ENCODE data around the gene SMU1.

SMU1 gene

DNA sequence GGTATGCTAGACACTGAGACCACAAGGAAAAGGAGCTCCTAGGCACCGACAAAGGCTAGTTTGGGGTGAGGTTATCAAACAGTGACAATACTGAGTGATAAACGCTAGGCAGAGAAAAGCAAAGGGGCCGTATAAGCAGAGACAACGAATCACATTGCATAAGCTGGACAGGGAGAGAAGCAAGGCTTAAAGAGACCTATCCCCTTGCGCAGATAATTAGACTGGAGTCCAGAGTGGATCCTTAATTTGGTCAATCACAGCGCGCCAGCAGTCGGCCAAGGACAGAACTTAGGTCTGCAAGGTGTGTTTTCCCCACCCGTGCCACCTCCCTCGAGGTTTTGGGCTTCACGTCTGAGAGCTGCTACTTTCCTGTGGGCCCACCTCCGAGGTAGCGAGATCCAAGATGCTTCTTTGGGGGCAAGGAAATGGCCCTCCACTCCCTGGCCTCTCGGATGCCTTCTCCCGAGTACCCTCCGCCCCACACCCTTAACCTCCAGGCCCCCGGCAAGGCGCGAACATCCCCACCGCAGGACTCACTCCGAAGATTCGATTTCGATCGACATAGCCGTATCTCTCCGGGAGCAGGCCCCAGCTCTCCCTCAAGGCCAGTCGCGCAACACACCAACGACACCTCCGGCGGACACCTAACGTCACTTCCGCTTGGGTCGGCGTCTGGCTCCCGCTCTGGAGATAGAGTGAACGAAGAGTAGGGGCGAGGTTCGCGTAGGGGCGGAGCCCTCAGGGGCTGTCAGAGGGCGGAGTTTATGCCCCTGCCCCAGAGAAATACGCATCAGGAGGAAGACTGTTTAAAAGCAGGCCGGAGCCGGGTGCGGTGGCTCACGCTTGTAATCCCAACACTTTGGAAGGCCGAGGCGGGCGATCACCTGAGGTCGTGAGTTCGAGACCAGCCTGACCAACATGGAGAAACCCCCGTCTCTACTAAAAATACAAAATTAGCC is at the start of gene SMU1:
SMU1 (minus strand) TSS at position 629 of the 959 bp plus-strand sequence; CDS start at position 563, 66 bp downstream.
- peak; percentile 95 to 96 for DNase-seq

DNA sequence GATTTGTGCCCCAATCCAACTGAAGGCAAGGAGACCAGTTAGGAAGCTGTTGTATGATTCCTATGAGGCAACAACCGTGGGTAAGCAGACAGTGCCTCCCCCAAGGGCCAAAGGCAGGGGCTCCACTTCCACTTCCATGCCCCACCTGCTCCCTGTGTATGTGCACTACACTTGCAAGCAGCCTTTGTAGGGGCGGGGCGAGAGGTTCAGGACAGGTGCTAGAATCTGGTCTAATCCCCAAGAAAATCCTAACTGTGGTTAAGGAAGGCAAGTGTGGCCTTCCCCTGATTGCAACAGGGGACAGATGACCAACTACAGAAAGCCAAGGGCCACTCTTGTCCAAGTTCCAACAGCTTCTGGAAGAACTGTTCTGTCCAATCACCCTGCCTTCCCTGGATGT is 49.0 kb upstream of the SMU1 start:
- no peak for DNase-seq

DNA sequence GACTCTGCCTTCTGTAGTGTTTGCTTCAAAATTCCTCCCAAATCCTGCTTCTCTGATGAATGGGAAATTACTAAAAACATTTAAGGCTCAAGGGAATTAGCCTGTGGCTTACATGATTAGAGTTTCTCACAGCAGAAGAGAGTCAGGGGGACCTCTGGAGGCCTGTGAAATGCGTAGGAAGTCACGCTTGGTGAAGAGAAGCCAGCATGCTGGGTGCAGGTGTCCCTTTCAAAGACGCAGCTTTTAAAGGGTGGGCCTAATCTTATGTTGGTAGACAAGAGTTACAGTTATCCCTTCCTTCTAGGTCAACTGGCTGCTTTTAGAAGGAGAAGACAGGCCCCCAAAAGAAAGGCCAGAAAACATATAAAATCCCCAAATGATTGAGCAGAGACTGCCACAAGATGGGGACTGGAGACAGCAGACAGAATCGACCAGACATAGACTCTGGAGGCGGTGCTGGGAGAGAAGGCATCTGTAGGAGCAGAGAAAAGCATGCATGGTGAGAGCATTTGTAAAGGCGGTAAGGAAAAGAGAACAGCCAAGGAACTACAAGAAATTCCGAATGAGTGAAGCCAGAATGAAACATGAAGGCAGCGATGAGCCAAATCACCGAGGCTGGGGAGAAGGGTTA is 48.4 kb upstream of the SMU1 start:
- DNase-seq, result no peak

DNA sequence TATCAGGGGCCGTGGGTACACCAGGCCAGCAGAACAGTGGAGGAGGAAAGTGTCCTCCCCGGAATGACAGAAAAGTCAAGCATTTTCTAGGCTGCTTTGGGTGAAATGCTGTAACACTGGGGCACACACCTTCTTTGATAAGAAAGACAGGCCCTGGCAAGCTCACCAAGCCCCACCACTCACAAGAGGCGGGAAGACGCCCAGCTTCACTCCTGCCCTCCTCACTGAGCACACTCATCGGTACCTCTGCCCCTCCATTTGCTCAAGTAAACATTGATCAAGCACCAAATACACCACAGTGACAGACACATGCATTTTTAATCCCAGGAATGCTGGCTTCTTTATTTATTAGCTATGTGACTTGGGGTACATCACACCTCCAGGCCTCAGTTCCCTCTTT is 47.6 kb upstream of the SMU1 start:
- no peak for DNase-seq

DNA sequence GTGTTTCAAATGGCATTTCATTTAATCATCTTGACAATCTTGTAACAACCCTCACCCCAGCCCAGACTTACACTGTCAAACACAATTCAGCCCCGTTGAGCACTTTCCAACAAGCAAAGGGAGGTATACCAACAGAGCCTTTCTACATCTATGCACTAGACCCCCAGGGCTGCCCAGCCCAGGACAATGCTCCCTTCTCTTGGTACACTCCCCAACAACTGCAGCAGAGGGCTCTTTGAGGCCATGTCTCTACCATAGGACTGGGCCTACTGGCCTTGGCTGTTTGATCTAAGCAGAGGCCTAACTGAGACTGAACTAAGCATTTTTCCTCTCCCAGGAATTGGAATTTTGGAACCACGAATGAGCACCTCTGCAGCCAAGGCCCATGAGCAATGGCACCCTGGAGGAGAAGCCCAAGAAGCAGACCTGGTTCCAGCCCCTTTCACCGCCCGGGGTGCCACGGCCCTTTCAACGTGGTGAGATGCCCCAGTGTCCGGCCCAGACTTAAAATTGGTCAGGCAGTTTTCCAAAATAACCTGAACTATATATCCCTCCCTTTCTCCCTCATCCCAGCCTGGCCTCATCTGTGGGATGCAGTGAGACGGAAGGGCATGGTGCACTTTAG is 47.0 kb upstream of the SMU1 start:
- no peak for DNase-seq

DNA sequence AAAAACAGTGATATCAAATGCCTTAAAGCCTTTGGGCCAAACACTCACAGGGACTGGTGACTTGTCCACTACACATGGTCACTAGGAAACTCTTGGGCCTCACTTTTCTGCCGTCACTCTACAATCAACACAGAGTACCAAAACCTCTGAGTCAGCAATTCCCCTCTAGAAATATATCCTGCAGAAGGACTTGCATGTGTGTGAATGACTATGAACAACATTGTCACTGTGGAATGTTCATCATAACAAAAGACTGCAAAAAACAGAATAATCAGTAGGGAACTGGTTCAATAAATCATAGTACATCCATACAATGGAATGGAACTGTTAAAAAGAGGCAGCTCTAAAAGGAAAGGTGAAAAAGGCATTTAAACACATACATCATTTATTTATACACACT is 44.1 kb upstream of the SMU1 start:
- no peak for DNase-seq

DNA sequence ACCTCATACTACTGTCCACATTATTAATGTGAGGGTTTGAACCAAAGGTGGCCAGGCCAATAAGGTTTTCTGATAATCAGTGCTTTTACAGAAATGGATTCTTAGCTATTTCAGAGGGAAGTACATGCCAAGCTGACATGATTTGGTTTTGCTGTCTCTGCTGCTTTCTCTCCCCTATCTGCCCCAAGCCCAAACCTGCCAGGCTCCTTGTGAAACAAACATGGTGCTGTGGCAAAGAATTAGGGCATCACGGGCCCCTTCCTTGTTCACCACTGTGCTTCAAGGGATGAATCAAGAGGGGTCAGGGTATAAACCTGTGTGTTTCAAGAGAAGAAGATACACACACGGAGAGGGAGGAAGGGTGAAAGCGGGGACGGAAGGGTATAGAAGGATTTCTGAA is 41.3 kb upstream of the SMU1 start:
- DNase-seq, result no peak

DNA sequence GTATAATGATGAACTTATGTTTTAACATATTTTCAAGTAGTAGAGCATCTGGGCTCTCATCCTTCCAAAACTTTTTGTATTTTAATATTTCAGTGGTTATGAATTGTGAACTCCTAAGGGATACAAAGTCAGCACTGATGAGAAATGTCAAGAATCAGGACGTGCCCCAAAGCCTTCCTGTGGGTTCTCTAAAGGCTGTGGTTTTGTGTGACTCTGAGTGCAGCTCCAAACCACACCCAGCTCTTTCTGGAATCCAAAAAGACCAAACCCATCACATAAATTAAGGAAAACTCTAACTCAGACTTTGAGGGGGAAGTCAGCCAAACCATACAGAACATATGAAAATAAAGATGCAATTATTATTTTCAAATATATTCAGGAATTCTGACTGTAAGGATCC is 40.8 kb upstream of the SMU1 start:
- DNase-seq, result no peak

DNA sequence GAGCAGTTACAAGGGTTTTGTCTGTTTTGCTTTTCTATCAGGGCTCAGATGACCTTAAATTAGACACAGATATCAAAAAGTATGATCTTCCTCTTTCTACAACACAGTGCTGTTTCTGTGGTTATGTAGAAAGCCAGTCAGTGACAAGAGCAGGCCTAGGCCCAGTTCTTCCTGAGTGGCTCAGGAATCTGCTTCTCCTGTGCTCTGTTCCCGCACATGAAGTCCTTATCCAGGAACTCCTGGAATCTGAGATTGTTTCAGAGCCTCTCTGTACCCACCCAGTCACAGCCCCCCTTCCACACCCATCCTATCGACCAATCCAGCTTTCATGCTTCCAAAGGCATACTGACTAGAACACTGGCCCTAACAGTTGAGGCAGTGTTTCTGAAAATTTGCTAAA is 40.4 kb upstream of the SMU1 start:
- no peak for DNase-seq

DNA sequence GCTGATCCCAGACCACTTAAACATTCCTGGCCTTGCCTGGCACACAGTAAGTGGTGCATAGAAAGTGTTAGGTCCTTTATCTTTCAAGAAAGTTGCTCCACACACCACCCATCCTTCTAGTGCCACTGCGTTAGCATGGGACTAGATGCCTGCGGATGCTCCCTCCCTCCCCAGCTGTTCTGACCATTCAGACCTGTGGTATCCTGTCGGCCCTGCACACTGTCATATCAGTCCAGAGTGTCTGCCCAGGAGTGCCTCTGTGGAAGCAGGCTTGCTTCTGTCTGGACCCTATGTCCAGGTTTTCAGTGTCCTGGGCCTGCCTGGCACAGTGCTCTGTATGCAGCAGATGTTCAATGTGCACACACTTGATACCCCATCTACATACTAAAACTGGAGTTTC is 38.3 kb upstream of the SMU1 start:
- no peak for DNase-seq

DNA sequence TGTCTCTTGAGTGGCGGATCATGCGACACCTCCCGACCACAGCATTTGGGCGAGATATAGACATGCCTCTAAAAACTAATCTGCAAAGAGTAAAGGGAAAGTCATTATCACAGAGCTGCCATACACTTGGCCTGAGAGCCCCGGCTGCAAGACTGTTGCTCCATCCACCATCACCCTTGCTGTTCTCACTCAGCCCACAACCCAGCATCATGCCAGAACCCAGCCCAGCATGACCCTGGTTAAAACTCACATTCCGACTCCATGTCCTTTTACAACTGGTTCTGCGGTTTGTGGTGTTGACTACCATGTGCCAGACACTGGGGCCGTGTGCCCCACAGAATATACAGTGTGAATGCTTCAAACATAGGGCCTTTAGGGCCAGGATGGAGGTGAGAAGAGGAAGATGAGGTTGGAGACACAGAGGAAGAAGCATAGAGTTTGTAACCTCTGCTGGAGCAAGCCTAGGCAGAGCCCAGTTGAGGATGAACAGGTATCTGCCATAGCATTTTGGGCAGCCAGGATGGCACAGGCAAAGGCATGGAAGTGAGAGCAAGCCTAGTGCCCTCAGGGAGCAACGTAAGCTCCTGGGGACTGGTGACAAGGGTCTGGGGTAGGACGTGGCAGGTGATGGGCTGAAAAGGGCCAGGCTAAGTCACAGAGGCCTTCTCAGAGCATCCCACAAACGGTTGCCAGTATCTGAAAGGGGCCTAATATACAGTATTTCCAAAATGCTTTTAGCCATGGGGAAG is 37.5 kb upstream of the SMU1 start:
- no peak for DNase-seq

DNA sequence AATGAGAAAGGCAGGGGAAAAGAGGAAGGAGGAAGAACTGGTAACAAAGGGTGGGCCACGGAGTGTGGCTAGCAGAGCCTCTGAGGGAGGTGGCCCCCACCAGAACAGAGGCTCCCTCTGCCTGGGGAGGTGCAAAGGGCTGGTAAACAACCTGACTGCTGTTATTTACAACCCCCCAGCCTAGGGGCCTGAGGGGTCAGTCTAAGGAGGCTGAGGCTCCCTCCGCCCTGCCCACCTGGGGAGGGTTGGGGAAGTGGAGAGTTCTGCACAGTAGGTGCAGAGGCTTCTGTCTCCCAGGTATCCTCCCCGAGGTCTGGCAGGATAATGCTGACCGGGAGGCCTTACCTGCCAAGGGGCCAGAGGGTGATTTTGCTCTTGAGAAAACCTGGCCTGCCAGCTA is 35.6 kb upstream of the SMU1 start:
- no peak for DNase-seq

DNA sequence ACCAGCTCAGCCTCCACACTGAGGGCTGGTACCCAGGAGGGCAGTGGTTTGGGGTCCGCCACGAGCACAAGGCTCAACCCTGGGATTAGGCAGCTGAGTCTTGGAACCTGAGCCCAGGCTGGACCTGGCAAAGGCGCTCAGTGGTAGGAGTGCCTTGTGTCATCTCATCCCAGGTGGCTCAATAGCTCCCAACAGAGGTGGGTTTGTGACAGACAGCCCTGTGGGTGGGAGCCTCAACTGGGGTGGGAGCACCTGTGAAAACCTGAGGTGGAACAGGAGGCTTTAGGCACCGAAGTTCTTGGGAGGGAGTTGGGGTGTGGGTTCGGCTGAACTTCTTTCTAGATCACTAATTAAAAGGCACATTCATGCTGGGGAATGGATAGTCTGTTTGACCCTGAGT is 35.2 kb upstream of the SMU1 start:
- DNase-seq, result no peak

DNA sequence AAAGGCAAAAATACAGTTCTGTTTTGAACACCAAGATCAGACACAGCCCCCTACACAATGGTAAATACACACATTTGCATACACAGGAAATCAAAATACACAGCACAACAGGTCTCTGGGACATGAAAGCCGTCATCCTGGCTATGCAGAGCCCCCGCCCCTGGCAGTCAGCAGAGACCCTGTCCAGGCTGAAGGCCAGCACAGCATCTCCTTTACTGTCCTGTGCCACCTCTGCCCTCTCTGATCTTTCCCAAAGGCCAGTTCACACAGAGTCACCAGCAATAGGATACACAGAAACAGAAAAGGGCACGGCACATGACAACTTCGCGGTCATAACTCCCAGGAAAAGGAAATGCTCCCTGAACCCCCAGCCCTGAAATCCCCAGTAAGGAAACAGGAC is 34.2 kb upstream of the SMU1 start:
- no peak for DNase-seq

DNA sequence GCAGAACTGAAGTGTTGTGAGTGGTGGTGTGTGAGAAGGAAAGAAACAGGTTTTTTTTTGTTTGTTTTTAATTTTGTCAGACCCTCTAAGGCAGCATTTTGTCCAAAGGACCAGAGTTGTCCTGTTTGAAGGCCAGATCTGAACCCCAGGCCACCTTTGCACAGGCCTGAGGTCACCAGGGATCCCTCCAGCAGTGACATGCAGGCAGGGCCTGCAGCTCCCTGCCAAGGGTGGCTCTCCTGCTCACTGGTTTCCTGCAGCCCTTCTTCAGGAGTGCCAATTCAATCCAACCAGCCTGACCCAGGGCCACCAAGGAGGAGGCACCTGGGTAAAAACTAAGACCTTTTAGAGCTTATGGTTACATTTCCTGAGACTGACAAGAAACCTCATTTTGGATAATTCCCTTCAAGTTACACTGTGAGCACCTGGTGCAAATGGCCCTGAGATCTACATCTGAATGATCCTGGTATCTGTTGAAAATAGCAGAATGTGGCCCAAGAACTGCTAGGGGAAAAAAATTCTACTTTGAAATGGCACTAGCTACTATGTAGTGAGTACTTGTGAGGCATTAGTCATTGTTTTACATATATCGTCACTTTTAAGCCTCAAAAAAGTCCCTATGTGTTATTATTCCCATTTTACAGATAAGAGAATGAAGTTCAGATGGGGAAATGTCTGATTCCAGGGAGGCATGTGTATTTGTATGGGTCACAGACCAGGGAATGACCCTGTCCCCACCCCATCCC is 33.5 kb upstream of the SMU1 start:
- no peak for DNase-seq

DNA sequence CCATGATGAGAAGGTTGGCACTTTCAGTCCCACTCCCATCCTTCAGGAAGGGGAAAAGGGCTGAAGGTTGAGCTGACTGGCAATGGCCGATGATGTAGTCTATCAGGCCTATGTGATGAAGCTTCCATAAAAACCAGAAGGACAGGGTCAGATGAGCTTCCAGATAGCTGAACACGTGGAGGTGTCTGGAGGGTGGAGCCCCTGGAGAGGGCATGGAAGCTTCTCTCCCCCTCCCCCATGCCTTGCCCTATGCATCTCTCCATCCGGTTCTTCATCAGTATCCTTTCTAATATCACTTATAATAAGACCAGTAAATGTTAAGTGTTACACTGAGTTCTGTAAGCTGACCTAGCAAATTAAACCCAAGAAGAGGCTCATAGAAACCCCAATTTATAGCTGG is 32.6 kb upstream of the SMU1 start:
- no peak for DNase-seq

DNA sequence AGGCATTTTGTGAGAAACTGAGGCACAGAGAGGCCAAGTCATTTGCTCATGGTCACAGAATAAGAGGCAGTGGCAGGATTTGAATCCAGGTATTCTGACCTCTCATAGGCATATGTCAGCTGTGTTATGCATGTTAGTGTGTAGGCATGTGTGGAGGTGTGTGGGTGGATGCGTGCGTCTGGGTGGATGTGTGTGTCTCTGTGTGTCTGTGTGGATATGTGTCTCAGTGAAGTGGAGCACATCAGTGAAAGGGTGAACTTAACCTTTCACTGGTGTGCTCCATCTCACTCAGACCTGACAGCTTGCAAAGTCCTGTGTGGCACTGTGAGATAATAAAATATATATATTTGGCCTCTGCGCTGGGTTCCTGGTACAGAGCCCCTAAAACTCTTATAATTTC is 32.0 kb upstream of the SMU1 start:
- DNase-seq, result no peak

DNA sequence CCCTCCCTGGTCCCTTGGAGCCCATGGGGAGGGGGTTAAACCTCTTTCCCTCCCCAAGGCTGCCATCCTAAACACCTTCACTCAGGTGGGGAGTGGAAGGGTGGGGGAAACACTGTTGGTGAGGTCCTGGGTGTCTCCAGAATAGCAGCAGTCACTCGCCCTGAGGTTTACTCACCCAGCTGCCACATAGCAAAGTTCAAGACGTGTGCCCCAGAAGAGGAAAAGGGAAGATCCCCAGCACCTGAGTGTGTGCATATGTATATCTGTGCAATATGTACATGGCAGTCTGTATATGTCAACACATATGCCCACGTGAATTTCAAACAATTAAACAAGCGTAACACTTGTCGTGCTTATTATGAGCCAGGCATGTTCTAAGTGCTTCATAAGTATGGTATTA is 31.3 kb upstream of the SMU1 start:
- no peak for DNase-seq

DNA sequence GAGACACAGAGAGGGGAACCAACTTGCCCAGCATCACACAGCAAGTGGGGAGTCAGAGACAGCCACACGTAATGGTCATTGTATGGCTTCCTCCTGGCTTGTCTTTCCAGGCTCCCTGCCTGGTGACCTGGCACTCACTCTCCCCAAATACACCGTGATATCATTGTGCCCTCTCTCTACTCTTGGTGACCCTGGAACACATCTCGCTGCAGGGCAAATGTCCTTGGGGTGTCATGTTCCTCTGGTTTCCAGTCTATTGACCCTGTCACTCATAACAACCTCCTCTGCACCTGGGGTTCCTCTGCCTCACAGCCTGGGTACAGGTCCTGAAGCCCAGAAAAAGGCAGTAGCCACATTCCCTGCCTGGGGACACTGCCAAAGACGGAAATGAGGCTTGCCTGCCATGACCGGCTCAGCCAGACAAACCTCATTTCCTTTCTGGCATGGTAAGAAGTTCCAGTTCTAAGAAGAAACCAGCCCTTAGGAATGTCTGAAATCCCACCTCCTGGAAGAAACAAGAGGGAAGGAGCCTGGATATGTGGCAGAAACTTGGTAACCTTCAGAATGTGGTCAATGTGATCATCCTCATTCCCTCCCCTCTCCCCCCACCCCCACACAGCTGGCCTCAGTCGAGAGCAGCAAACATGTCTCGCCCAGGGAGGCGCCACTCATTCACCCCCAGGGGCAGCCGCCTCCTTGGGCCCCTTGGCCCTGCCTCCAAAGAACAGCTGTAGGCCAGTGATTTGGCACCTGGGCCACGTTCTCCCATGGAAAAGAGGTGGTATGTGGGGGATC is 30.6 kb upstream of the SMU1 start:
- DNase-seq, result no peak

DNA sequence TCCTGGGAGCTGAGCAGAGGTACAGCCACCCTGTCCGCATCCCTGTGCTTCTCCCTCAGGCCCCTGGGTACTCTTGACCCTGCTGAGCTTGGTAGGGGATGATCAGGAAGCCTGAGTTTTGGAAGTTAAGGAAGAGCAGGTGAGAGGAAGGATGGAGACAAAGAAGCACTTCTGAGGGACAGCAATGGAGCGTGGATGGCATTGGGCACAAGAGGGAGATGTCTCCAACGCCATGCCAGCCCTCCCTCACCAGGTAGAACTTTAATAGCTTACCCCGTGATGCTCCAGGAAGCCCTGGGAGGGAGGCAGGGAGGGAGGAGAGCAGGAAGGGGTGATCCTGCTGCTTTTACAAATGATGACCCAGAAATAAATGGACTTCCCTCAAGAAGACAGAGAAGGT is 29.9 kb upstream of the SMU1 start:
- no peak for DNase-seq

DNA sequence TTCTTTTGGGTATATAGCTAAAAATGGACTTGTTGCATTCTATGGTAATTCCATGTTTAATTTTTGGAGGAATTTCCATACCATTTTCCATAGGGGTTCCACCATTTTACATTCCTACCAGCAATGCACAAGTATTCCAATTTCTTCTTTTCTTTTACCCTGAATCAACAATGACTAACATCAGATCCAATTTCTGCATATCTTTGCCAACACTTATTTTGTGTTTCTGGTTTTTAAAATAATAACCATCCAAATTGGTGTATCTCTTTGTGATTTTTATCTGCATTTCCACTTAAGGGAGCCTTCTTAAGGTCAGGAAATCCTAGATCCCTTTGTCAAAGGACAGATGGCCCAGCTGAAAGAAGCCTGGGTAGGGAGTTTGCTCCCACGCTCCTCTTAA is 29.5 kb upstream of the SMU1 start:
- no peak for DNase-seq

DNA sequence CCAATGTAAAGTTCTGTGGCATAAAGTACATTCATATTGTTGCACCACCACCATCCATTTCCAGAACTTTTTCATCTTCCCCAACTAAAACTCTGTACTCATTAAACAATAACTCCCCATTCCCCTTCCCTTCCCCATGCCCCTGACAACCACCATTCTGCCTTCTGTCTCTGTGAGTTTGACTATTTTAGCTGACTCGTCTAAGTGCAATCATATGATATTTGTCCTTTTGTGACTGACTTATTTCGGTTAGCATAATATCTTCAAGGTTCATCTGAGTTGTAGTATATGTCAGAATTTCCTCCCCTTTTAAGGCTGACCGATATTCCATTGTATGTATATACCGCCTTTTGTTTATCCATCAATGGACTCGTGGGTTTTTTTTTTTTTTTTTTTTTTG is 29.0 kb upstream of the SMU1 start:
- no peak for DNase-seq

Data from AML-193 (cell line).